Measurements from ENCODE around the gene FBXW7. TPM values are rescaled to one million over a fixed set of nuclear protein-coding genes. Genes with fewer than 3 reads are reported as not detected.

Gene FBXW7
- total RNA-seq, 1 donor from 2014 or later, result 56.7 TPM

- Histone ChIP-seq H3K27ac (replicated peaks) (no peak overlapping the region), H3K27me3 (ENCODE audit: low read depth) (no peaks in the 10 kb centered on the region), H3K4me3 (no peak overlapping the region), H3K36me3 (no peaks in the 10 kb centered on the region), H3K9me3 (replicated peaks) (no peaks in the 10 kb centered on the region), H3K4me1 (peaks cover 5% of the 10 kb centered on the region)
- no peak for DNase-seq
- intact Hi-C loops (cut with micrococcal nuclease), result loop anchor here (5.0 kb wide), 2 partner anchors 140 to 235 kb away; no protein-coding TSS in a partner anchor
- TF ChIP-seq CTCF (IDR thresholded peaks at IDR 0.05; ENCODE audit: borderline replicate concordance), result no peak
Observed at GRCh38 chr4:152501846-152502536, 33.9 kb downstream of the FBXW7 start.

GRCh38 chr4:152500800-152501434 is 35.0 kb downstream of the FBXW7 start:
- DNase-seq, result no peak
- Histone ChIP-seq H3K36me3 (no peaks in the 10 kb centered on the region), H3K4me3 (no peak overlapping the region), H3K27ac (replicated peaks) (no peak overlapping the region), H3K4me1 (peaks cover 5% of the 10 kb centered on the region), H3K9me3 (replicated peaks) (no peaks in the 10 kb centered on the region), H3K27me3 (ENCODE audit: low read depth) (no peaks in the 10 kb centered on the region)
- TF ChIP-seq CTCF (IDR thresholded peaks at IDR 0.05; ENCODE audit: borderline replicate concordance), result peak; percentile 84
- intact Hi-C loops (cut with micrococcal nuclease), result loop anchor here (5.0 kb wide), 2 partner anchors 141 to 236 kb away; no protein-coding TSS in a partner anchor

GRCh38 chr4:152500275-152500674 is 35.6 kb downstream of the FBXW7 start:
- H3K9me3 ChIP-seq (replicated peaks), result no peaks in the 10 kb centered on the region
- no peak overlapping the region for H3K4me3 ChIP-seq
- intact Hi-C loops (cut with micrococcal nuclease), result loop anchor here (5.0 kb wide), 2 partner anchors 142 to 237 kb away; no protein-coding TSS in a partner anchor
- no peak for DNase-seq
- peaks cover 5% of the 10 kb centered on the region for H3K4me1 ChIP-seq
- H3K27ac ChIP-seq (replicated peaks), result no peak overlapping the region
- H3K27me3 ChIP-seq (ENCODE audit: low read depth), result no peaks in the 10 kb centered on the region
- H3K36me3 ChIP-seq, result no peaks in the 10 kb centered on the region
- no peak for TF ChIP-seq CTCF (IDR thresholded peaks at IDR 0.05; ENCODE audit: borderline replicate concordance)

- no peak overlapping the region for H3K27ac ChIP-seq (replicated peaks)
- no peaks in the 10 kb centered on the region for H3K27me3 ChIP-seq (ENCODE audit: low read depth)
- H3K4me3 ChIP-seq, result no peak overlapping the region
- DNase-seq, result no peak
- H3K4me1 ChIP-seq, result peaks cover 5% of the 10 kb centered on the region
- intact Hi-C loops (cut with micrococcal nuclease), result no loop called here
- no peak for TF ChIP-seq CTCF (IDR thresholded peaks at IDR 0.05; ENCODE audit: borderline replicate concordance)
- no peaks in the 10 kb centered on the region for H3K36me3 ChIP-seq
- no peaks in the 10 kb centered on the region for H3K9me3 ChIP-seq (replicated peaks)
Observed at GRCh38 chr4:152499344-152499743, 36.5 kb downstream of the FBXW7 start.

- TF ChIP-seq CTCF (IDR thresholded peaks at IDR 0.05; ENCODE audit: borderline replicate concordance), result no peak
- Histone ChIP-seq H3K27ac (replicated peaks) (no peak overlapping the region), H3K36me3 (no peaks in the 10 kb centered on the region), H3K9me3 (replicated peaks) (no peaks in the 10 kb centered on the region), H3K4me1 (no peaks in the 10 kb centered on the region), H3K4me3 (no peak overlapping the region), H3K27me3 (ENCODE audit: low read depth) (no peaks in the 10 kb centered on the region)
- DNase-seq, result no peak
- intact Hi-C loops (cut with micrococcal nuclease), result no loop called here
Observed at GRCh38 chr4:152494020-152494419, 41.9 kb downstream of the FBXW7 start.
